MM.1S (cell line): ENCODE results near the gene DCPS.

Experiments used
- CTCF ChIP-seq: fragments of 300-600 bp; sonication (generic); IDR thresholded peaks from 2 replicates; pipeline ENCODE4 v1.5.1; 2016; ENCODE audit warnings: antibody characterized with exemption, low read length, mixed read lengths
- EZH2phosphoT487 ChIP-seq: fragments of 300-600 bp; sonication (generic); IDR thresholded peaks from 2 replicates; pipeline ENCODE4 v1.6.1; 2018; ENCODE audit warnings: antibody characterized with exemption, low read length

DNA sequence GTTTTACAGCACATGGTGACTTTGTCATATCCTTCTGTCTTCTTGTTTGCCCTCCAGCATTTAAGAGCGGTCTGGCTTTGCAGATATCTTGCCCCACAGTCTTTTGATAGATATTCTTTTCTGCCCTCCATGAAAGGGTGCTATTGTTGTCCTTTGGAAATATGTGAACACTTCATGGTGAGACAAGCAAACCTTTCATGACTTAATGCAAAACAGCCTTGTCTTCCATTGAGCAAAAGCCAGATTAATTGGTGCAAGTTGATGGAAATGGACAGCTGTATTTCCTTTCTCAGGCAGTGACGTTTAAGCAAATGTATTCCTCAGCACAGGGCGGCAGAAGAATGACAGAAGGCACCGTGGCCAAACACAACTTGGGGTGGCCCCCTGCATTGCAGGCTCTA lies 4.4 kb downstream of the DCPS start:
- TF ChIP-seq CTCF (no peak), EZH2phosphoT487 (no peak)
